Esophagus muscularis mucosa (tissue), 3 donors: ENCODE data around the gene CCDC194.

Source experiments
- POLR2AphosphoS5 ChIP-seq, 2 donors: sonication (generic); formaldehyde crosslinking; IDR thresholded peaks; one replicate each; pipeline ENCODE4 v1.6.1; 2017; ENCODE audit warnings: antibody characterized with exemption in 2 of 2
- TF ChIP-seq, protein P1 (sequence below), 3 experiments: fragments of 200-600 bp in 2 of 3; fragments of 450-650 bp in 1 of 3; sonication (generic) in 2 of 3; IDR thresholded peaks; one replicate each; pipeline ENCODE4 v1.5.1; 2017 to 2019; ENCODE audit warnings: antibody characterized with exemption in 3 of 3, mild to moderate bottlenecking in 2 of 3, moderate library complexity in 1 of 3

DNA sequence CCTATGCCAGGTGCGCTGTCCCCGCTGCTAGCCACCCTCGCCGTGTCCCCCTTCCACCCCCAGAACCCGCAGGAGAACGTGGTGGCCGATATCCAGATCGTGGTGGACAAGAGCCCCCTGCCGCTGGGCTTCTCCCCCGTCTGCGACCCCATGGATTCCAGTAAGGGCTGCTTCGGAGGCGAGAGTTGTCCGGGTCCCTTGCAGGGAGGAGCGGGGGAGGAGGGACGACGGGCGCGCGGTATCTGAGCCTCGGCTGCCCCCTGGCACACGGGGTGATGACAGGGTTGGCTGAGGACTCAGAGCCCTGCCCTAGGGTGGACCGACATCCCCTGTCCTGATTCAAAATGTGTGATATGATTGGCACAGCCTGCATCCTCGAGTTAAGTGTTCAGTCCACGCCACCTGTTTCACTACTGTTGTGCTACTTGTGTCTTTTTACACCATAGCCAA, 26.5 kb upstream of the CCDC194 start:
- TF ChIP-seq POLR2AphosphoS5 (IDR thresholded peaks at IDR 0.05) = no peak
- TF ChIP-seq, protein P1, sequence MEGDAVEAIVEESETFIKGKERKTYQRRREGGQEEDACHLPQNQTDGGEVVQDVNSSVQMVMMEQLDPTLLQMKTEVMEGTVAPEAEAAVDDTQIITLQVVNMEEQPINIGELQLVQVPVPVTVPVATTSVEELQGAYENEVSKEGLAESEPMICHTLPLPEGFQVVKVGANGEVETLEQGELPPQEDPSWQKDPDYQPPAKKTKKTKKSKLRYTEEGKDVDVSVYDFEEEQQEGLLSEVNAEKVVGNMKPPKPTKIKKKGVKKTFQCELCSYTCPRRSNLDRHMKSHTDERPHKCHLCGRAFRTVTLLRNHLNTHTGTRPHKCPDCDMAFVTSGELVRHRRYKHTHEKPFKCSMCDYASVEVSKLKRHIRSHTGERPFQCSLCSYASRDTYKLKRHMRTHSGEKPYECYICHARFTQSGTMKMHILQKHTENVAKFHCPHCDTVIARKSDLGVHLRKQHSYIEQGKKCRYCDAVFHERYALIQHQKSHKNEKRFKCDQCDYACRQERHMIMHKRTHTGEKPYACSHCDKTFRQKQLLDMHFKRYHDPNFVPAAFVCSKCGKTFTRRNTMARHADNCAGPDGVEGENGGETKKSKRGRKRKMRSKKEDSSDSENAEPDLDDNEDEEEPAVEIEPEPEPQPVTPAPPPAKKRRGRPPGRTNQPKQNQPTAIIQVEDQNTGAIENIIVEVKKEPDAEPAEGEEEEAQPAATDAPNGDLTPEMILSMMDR (IDR thresholded peaks at IDR 0.05) = peak in 1 of 3 experiments; percentile 10
